Liver (tissue), 9 donors: ENCODE measurements around the gene LSM4. TPM values are rescaled to one million over a fixed set of nuclear protein-coding genes. Genes with fewer than 3 reads are reported as not detected.

ENCODE experiments used
- DNase-seq: peaks from one replicate; pipeline ENCODE4 v3.0.0-alpha.2; 2017; ENCODE audit warnings: low spot score
- H3K27ac ChIP-seq, 2 donors: one replicate each; pipeline ENCODE4 v1.7.0; 2013; ENCODE audit warnings: inconsistent platforms in 2 of 2, low read length in 2 of 2, control low read depth in 1 of 2, low read depth in 1 of 2, mild to moderate bottlenecking in 1 of 2
- H3K27me3 ChIP-seq, 4 donors: one replicate each; pipeline versions ENCODE4 v1.6.1 to v1.7.0; 2013; ENCODE audit warnings: low read length in 3 of 4, inconsistent platforms in 1 of 4, mild to moderate bottlenecking in 1 of 4, moderate library complexity in 1 of 4; ENCODE audit not compliant: control insufficient read depth in 4 of 4, insufficient read depth in 4 of 4
- H3K36me3 ChIP-seq, 4 donors: one replicate each; pipeline versions ENCODE4 v1.6.1 to v1.7.0; 2013; ENCODE audit warnings: low read length in 3 of 4, mild to moderate bottlenecking in 3 of 4, low read depth in 1 of 4, moderate library complexity in 1 of 4; ENCODE audit not compliant: control insufficient read depth in 4 of 4, insufficient read depth in 3 of 4
- H3K4me1 ChIP-seq, 4 donors: one replicate each; pipeline versions ENCODE4 v1.6.1 to v1.7.0; 2013; ENCODE audit warnings: low read length in 3 of 4, mild to moderate bottlenecking in 3 of 4, moderate library complexity in 1 of 4; ENCODE audit not compliant: control insufficient read depth in 4 of 4, insufficient read depth in 4 of 4
- H3K4me3 ChIP-seq, 3 donors: one replicate each; pipeline versions ENCODE4 v1.6.1 to v1.7.0; 2013; ENCODE audit warnings: low read length in 3 of 3, control low read depth in 1 of 3, low read depth in 1 of 3, mild to moderate bottlenecking in 1 of 3
- H3K9ac ChIP-seq, 2 donors: one replicate each; pipeline ENCODE4 v1.7.0; 2013; ENCODE audit warnings: low read length in 2 of 2, mild to moderate bottlenecking in 2 of 2, moderate library complexity in 2 of 2, control low read depth in 1 of 2, low read depth in 1 of 2
- H3K9me3 ChIP-seq, 4 donors: one replicate each; pipeline versions ENCODE4 v1.6.1 to v1.7.0; 2013; ENCODE audit warnings: low read length in 3 of 4; ENCODE audit not compliant: control insufficient read depth in 4 of 4
- ATF3 ChIP-seq: IDR thresholded peaks from 2 replicates; pipeline ENCODE4 v1.6.1; 2016; ENCODE audit warnings: antibody characterized with exemption
- CTCF ChIP-seq: fragments of 150-350 bp; IDR thresholded peaks from 2 replicates; pipeline ENCODE4 v1.5.1; 2017; ENCODE audit warnings: improper control_type of control experiment, low read depth, low read length; ENCODE audit not compliant: missing input control
- FOXA1 ChIP-seq: IDR thresholded peaks from 2 replicates; pipeline ENCODE4 v1.6.1; 2016; ENCODE audit warnings: antibody characterized with exemption
- FOXA2 ChIP-seq: IDR thresholded peaks from 2 replicates; pipeline ENCODE4 v1.6.1; 2016; ENCODE audit warnings: antibody characterized with exemption
- GABPA ChIP-seq, 2 donors: IDR thresholded peaks in 1 of 2; conservative IDR thresholded peaks in 1 of 2; 2 replicates each; pipeline ENCODE4 v1.6.1; 2016; ENCODE audit warnings: antibody characterized with exemption in 2 of 2, mild to moderate bottlenecking in 1 of 2, moderate library complexity in 1 of 2
- HNF4A ChIP-seq, 2 donors: conservative IDR thresholded peaks; 2 replicates each; pipeline ENCODE4 v1.6.1; 2016; ENCODE audit warnings: antibody characterized with exemption in 2 of 2, mild to moderate bottlenecking in 2 of 2
- HNF4G ChIP-seq: IDR thresholded peaks from 2 replicates; pipeline ENCODE4 v1.6.1; 2016; ENCODE audit warnings: antibody characterized with exemption
- JUND ChIP-seq, 2 donors: IDR thresholded peaks; 2 replicates each; pipeline ENCODE4 v1.6.1; 2016; ENCODE audit warnings: antibody characterized with exemption in 2 of 2
- MAX ChIP-seq: IDR thresholded peaks from 2 replicates; pipeline ENCODE4 v1.6.1; 2016; ENCODE audit warnings: antibody characterized with exemption
- NR2F2 ChIP-seq: IDR thresholded peaks from 2 replicates; pipeline ENCODE4 v1.6.1; 2016; ENCODE audit warnings: antibody characterized with exemption
- RAD21 ChIP-seq, 2 donors: IDR thresholded peaks; 2 replicates each; pipeline ENCODE4 v1.6.1; 2016; ENCODE audit warnings: antibody characterized with exemption in 2 of 2, mild to moderate bottlenecking in 2 of 2
- REST ChIP-seq: IDR thresholded peaks from 2 replicates; pipeline ENCODE4 v1.6.1; 2016; ENCODE audit warnings: antibody characterized with exemption, mild to moderate bottlenecking
- RXRA ChIP-seq, 2 donors: IDR thresholded peaks; 2 replicates each; pipeline ENCODE4 v1.6.1; 2017 to 2018; ENCODE audit warnings: antibody characterized with exemption in 2 of 2, mild to moderate bottlenecking in 1 of 2
- SP1 ChIP-seq: IDR thresholded peaks from 2 replicates; pipeline ENCODE4 v1.6.1; 2018; ENCODE audit warnings: antibody characterized with exemption, mild to moderate bottlenecking
- TAF1 ChIP-seq: conservative IDR thresholded peaks from 2 replicates; pipeline ENCODE4 v1.6.1; 2016; ENCODE audit warnings: antibody characterized with exemption, mild to moderate bottlenecking
- YY1 ChIP-seq: IDR thresholded peaks from 2 replicates; pipeline ENCODE4 v1.6.1; 2016; ENCODE audit warnings: antibody characterized with exemption, mild to moderate bottlenecking
- ZBTB33 ChIP-seq: IDR thresholded peaks from 2 replicates; pipeline ENCODE4 v1.6.1; 2016; ENCODE audit warnings: antibody characterized with exemption
- WGBS: extraction: QIAGEN DNeasy Blood & Tissue Kit; methylation state at CpG from one replicate; pipeline ENCODE4 v1.1.7; 2013; 5-methylcytosine and 5-hydroxymethylcytosine counted together
- polyA plus RNA-seq, 2 donors: library from polyadenylated mRNA; stranded (reverse) in 1 of 2; unstranded in 1 of 2; fragments of 200-250 nt in 1 of 2; fragments of >200 nt in 1 of 2; fragmentation: Nextera tagmentation in 1 of 2; extraction: Ambion mirVana in 1 of 2; gene quantifications; one replicate each; pipeline versions ENCODE4 v1.2.1 to v1.2.3, GENCODE V29; 2013 to 2015
- total RNA-seq, 2 donors: library from RNA; depleted of rRNA; stranded (reverse); fragments of >200 nt; gene quantifications; one replicate each; pipeline ENCODE4 v1.2.3, GENCODE V29; 2014
- donor health status: healthy.
- donor health status: healthy.
- donor health status: healthy.
- donor health status: healthy.
- donor health status: healthy.

LSM4 gene
- total and polyA plus RNA-seq, 4 donors, result 42.4 to 100 (median 75.1) TPM

- DNase-seq, result no peak
- Histone ChIP-seq H3K27me3 (no peaks in the 10 kb centered on the region), H3K9ac (no peak overlapping the region), H3K4me1 (peaks cover 6 to 11% (median 8%) of the 10 kb centered on the region in 4 donors), H3K9me3 (no peaks in the 10 kb centered on the region), H3K36me3 (peaks cover 9 to 19% (median 13%) of the 10 kb centered on the region in 4 donors), H3K27ac (no peak overlapping the region), H3K4me3 (no peak overlapping the region)
- TF ChIP-seq CTCF, result no peak
- TF ChIP-seq RXRA (IDR thresholded peaks at IDR 0.05), result no peak
- no peak for TF ChIP-seq TAF1
- TF ChIP-seq GABPA (IDR thresholded peaks at IDR 0.05 in 1 of 2, conservative IDR thresholded peaks at IDR 0.05 in 1 of 2), result no peak
- TF ChIP-seq YY1, result no peak
- no peak for TF ChIP-seq JUND (IDR thresholded peaks at IDR 0.05)
- TF ChIP-seq RAD21 (IDR thresholded peaks at IDR 0.05), result no peak
- no peak for TF ChIP-seq ATF3
- TF ChIP-seq SP1, result no peak
- TF ChIP-seq FOXA1, result no peak
- no peak for TF ChIP-seq REST
- no peak for TF ChIP-seq HNF4A (conservative IDR thresholded peaks at IDR 0.05)
- TF ChIP-seq NR2F2, result no peak
- no peak for TF ChIP-seq FOXA2
- TF ChIP-seq HNF4G, result no peak
- 94% methylated on average over 8 of the region's 8 CpGs for WGBS
Measured at GRCh38 chr19:18353378-18354005, 30.6 kb upstream of the LSM4 start.

GRCh38 chr19:18351544-18351943 lies 28.7 kb upstream of the LSM4 start:
- 93% methylated on average over 7 of the region's 7 CpGs for WGBS
- Histone ChIP-seq H3K4me1 (no peaks in the 10 kb centered on the region), H3K4me3 (no peak overlapping the region), H3K27me3 (no peaks in the 10 kb centered on the region), H3K9ac (no peak overlapping the region), H3K9me3 (no peaks in the 10 kb centered on the region), H3K27ac (no peak overlapping the region), H3K36me3 (peaks cover 7 to 16% (median 8%) of the 10 kb centered on the region in 4 donors)
- DNase-seq, result no peak
- TF ChIP-seq MAX, result no peak
- no peak for TF ChIP-seq FOXA2
- TF ChIP-seq TAF1, result no peak
- TF ChIP-seq NR2F2, result no peak
- no peak for TF ChIP-seq ATF3
- no peak for TF ChIP-seq RXRA (IDR thresholded peaks at IDR 0.05)
- TF ChIP-seq YY1, result no peak
- no peak for TF ChIP-seq SP1
- TF ChIP-seq ZBTB33, result no peak
- TF ChIP-seq JUND (IDR thresholded peaks at IDR 0.05), result no peak
- TF ChIP-seq REST, result no peak
- TF ChIP-seq CTCF, result no peak
